Testis (tissue), 3 donors: Measurements from ENCODE around the gene PCBP3. TPM values are rescaled to one million over a fixed set of nuclear protein-coding genes. Genes with fewer than 3 reads are reported as not detected.
"Not testable (repeated sequence)": the region's sequence is repeated elsewhere in the genome, so short reads cannot be mapped to it uniquely, and the experiment has no call there.

Experiments
- DNase-seq: peaks from one replicate; pipeline ENCODE4 v3.0.0-alpha.2; 2019
- H3K27ac ChIP-seq, 2 donors: fragments of 200-600 bp; sonication (generic); one replicate each; pipeline ENCODE4 v1.5.1; 2019
- H3K27me3 ChIP-seq: fragments of 200-600 bp; sonication (generic); one replicate; pipeline ENCODE4 v1.5.1; 2019
- H3K36me3 ChIP-seq: fragments of 200-600 bp; sonication (generic); one replicate; pipeline ENCODE4 v1.5.1; 2017; ENCODE audit warnings: low read depth; ENCODE audit errors: missing control alignments
- H3K4me1 ChIP-seq: fragments of 200-600 bp; sonication (generic); one replicate; pipeline ENCODE4 v1.5.1; 2019
- H3K4me3 ChIP-seq, 2 donors: fragments of 200-600 bp; sonication (generic); one replicate each; pipeline ENCODE4 v1.5.1; 2017 to 2019
- H3K9me3 ChIP-seq: fragments of 200-600 bp; sonication (generic); one replicate; pipeline ENCODE4 v1.5.1; 2017
- POLR2A ChIP-seq: fragments of 450-650 bp; IDR thresholded peaks from one replicate; pipeline ENCODE4 v1.6.1; 2017; ENCODE audit warnings: antibody characterized with exemption, mild to moderate bottlenecking, moderate library complexity
- WGBS, 2 donors: methylation state at CpG; one replicate each; pipeline ENCODE4 v1.1.5; 2018; 5-methylcytosine and 5-hydroxymethylcytosine counted together
- intact Hi-C: fragments of 100-400 bp; cut with DNase I; formaldehyde crosslinking; loops from one replicate; pipeline ENCODE4 v1.15.1; 2023; ENCODE audit warnings: low total_unique reads
- polyA plus RNA-seq: library from polyadenylated mRNA; stranded (reverse); fragments of 350-450 nt; fragmentation: Illumina TruSeq; extraction: RNeasy Lipid Tissue Mini Kit (QIAGEN cat#74804); gene quantifications from one replicate; pipeline ENCODE4 v1.2.3, GENCODE V29; 2014; ENCODE audit warnings: low read depth, low replicate concordance; ENCODE audit not compliant: insufficient read depth
- total RNA-seq, 2 donors: library from RNA; depleted of rRNA; stranded (reverse); fragments of >200 nt; gene quantifications; one replicate each; pipeline ENCODE4 v1.2.3, GENCODE V29; 2016
- TF ChIP-seq, protein P1 (sequence below), 3 experiments: fragments of 450-650 bp in 2 of 3; fragments of 200-600 bp in 1 of 3; sonication (generic) in 1 of 3; IDR thresholded peaks; one replicate each; pipeline ENCODE4 v1.5.1; 2016 to 2019; ENCODE audit warnings: antibody characterized with exemption in 3 of 3, mild to moderate bottlenecking in 2 of 3, moderate library complexity in 1 of 3

The PCBP3 gene
- total and polyA plus RNA-seq, 3 donors from 2014 or later: 35.7 to 58.3 (median 38.0) TPM

DNA sequence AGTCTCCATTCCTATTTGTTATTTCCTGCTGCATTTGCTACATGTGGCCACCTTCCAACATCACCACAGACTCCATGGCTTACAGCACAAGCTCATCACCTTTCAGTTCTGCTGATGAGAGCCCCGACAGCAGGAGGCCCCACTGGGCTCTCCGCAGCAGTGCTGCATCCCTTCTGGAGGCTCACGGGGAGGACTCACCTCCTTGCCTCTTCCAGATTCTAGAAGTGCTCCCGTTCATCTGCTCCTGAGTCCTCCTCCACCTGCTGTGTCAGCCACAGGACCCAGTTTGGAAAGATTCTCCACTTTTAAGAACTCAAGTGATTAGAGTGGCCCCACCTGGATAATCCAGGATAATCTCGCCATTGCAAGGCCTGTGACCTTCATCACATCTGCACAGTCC lies 167.6 kb downstream of the PCBP3 start:
- intact Hi-C loops: loop anchor here (10.0 kb wide), 1 partner anchor 256 kb away; no protein-coding TSS in a partner anchor
- no peaks in the 10 kb centered on the region for H3K27me3 ChIP-seq
- TF ChIP-seq POLR2A: no peak
- TF ChIP-seq, protein P1, sequence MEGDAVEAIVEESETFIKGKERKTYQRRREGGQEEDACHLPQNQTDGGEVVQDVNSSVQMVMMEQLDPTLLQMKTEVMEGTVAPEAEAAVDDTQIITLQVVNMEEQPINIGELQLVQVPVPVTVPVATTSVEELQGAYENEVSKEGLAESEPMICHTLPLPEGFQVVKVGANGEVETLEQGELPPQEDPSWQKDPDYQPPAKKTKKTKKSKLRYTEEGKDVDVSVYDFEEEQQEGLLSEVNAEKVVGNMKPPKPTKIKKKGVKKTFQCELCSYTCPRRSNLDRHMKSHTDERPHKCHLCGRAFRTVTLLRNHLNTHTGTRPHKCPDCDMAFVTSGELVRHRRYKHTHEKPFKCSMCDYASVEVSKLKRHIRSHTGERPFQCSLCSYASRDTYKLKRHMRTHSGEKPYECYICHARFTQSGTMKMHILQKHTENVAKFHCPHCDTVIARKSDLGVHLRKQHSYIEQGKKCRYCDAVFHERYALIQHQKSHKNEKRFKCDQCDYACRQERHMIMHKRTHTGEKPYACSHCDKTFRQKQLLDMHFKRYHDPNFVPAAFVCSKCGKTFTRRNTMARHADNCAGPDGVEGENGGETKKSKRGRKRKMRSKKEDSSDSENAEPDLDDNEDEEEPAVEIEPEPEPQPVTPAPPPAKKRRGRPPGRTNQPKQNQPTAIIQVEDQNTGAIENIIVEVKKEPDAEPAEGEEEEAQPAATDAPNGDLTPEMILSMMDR (IDR thresholded peaks at IDR 0.05): no peak
- no peaks in the 10 kb centered on the region for H3K9me3 ChIP-seq
- DNase-seq: no peak
- no peaks in the 10 kb centered on the region for H3K4me1 ChIP-seq
- WGBS, 2 donors: 87 to 88% methylated on average over 5 of the region's 5 CpGs
- H3K36me3 ChIP-seq: no peaks in the 10 kb centered on the region
- H3K4me3 ChIP-seq: no peak overlapping the region
- H3K27ac ChIP-seq: no peak overlapping the region

DNA sequence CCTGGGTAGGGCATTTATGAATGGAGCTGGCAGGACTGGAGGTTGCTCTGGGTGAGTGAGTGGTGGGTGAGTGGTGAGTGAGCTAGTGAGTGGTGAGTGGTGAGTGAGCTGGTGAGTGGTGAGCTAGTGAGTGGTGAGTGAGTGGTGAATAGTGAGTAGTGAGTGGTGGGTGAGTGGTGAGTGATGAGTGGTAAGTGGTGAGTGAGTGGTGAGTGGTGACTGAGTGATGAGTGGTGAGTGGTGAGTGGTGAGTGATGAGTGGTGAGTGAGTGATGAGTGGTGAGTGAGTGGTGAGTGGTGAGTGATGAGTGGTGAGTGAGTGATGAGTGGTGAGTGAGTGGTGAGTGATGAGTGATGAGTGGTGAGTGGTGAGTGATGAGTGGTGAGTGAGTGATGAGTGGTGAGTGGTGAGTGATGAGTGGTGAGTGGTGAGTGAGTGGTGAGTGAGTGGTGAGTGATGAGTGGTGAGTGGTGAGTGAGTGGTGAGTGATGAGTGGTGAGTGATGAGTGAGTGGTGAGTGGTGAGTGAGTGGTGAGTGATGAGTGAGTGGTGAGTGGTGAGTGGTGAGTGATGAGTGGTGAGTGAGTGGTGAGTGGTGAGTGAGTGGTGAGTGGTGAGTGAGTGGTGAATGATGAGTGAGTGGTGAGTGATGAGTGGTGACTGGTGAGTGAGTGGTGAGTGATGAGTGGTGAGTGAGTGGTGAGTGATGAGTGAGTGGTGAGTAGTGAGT lies 170.8 kb downstream of the PCBP3 start:
- not testable (repeated sequence) for H3K27me3 ChIP-seq, H3K36me3 ChIP-seq, DNase-seq, H3K4me1 ChIP-seq, H3K9me3 ChIP-seq, H3K27ac ChIP-seq, H3K4me3 ChIP-seq
- intact Hi-C loops: loop anchor here (10.0 kb wide), 1 partner anchor 260 kb away; no protein-coding TSS in a partner anchor

DNA sequence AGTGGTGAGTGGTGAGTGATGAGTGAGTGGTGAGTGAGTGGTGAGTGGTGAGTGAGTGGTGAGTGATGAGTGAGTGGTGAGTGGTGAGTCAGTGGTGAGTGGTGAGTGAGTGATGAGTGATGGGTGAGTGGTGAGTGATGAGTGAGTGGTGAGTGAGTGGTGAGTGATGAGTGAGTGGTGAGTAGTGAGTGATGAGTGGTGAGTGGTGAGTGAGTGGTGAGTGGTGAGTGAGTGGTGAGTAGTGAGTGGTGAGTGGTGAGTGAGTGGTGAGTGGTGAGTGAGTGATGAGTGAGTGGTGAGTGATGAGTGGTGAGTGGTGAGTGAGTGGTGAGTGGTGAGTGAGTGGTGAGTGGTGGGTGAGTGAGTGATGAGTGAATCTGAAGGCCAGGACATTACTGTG lies 172.3 kb downstream of the PCBP3 start:
- not testable (repeated sequence) for DNase-seq, H3K36me3 ChIP-seq, H3K4me1 ChIP-seq, H3K27ac ChIP-seq, H3K9me3 ChIP-seq, H3K27me3 ChIP-seq, H3K4me3 ChIP-seq
- intact Hi-C loops: loop anchor here (10.0 kb wide), 1 partner anchor 261 kb away; no protein-coding TSS in a partner anchor

DNA sequence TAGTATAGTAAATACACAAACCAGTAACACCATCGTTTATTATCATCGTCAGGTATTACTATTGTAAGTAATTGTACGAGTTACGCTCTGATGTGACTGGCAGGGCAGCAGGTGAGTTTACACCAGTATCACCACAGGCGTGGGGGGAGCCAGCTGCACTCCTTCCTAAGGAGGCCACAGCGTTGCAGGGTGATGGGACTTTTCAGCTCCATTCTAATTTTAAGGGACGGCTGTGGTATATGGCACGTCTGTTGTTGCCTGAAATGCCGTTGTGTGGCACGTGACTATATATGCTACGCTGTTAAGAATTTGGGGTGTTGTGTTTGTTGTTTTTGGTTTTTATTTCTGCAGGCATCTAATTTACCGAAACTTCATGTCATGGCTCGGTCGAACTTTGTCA lies 173.3 kb downstream of the PCBP3 start:
- intact Hi-C loops: loop anchor here (10.0 kb wide), 1 partner anchor 262 kb away; no protein-coding TSS in a partner anchor

DNA sequence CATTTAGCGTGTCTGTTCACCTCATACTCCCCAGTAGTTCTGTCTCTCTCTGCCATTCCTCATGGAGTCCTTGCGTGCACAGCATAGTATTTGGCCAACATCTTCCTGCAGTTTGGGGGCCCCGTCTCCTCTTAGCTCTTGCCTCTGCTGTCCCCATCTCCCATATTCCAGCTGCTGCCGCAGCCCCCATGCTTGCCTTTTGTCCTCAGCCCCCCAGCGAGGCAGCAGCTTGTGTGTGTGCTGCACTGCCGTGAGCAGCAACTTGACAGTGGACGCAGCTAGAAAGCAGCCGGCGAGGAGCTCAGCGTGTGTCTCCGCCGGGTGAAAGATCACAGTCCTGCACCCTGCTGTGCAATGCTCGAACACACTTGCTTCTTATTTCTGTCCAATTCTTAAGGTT lies 173.8 kb downstream of the PCBP3 start:
- no peak overlapping the region for H3K4me3 ChIP-seq
- 79 to 84% methylated on average over 13 of the region's 13 CpGs for WGBS, 2 donors
- peaks cover 8% of the 10 kb centered on the region for H3K4me1 ChIP-seq

More for the DNA sequence above, 173.3 kb downstream of the PCBP3 start:
- WGBS, 2 donors: 88 to 93% methylated on average over 14 of the region's 14 CpGs
- no peak for TF ChIP-seq POLR2A
- TF ChIP-seq, protein P1 (IDR thresholded peaks at IDR 0.05): no peak
- H3K27me3 ChIP-seq: no peaks in the 10 kb centered on the region
- no peaks in the 10 kb centered on the region for H3K9me3 ChIP-seq
- H3K4me3 ChIP-seq: no peak overlapping the region
- H3K4me1 ChIP-seq: peaks cover 8% of the 10 kb centered on the region
- no peak for DNase-seq
- no peaks in the 10 kb centered on the region for H3K36me3 ChIP-seq
- no peak overlapping the region for H3K27ac ChIP-seq

More for the DNA sequence above, 173.8 kb downstream of the PCBP3 start:
- H3K27me3 ChIP-seq: no peaks in the 10 kb centered on the region
- H3K27ac ChIP-seq: no peak overlapping the region
- TF ChIP-seq, protein P1 (IDR thresholded peaks at IDR 0.05): no peak
- no peak for TF ChIP-seq POLR2A
- intact Hi-C loops: loop anchor here (10.0 kb wide), 1 partner anchor 263 kb away; no protein-coding TSS in a partner anchor
- DNase-seq: no peak
- H3K36me3 ChIP-seq: no peaks in the 10 kb centered on the region
- no peaks in the 10 kb centered on the region for H3K9me3 ChIP-seq
